ENCODE results near the gene ADGRA1.
"Not testable (repeated sequence)": the region's sequence is repeated elsewhere in the genome, so short reads cannot be mapped to it uniquely, and the experiment has no call there.

The ADGRA1 gene

DNA sequence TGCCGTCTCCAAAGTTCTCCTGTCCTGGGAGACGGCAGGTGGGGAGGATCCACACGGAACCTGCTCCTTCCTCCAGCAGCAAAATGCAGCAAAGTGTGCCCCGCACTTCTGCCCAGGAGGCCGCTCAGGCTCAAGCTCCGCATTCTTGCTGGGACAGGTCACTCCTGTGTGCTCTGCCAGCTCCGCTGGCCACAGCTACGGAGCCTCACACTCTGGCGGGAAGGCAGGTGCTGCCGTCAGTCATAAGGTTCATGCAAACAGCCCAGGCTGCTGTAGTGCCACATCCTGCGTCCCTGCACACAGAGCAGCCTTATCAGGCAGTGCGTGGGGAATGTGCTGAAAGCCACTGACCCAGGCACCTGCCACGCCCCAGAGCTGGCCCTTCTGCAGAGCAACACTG lies 22.4 kb downstream of the ADGRA1 start:
- no peak overlapping the region for H3K4me3 ChIP-seq (ENCODE audit: low read depth, low read length)
- DNase-seq (ENCODE audit: low read depth, low spot score), result no peak
- TF ChIP-seq, protein P1, sequence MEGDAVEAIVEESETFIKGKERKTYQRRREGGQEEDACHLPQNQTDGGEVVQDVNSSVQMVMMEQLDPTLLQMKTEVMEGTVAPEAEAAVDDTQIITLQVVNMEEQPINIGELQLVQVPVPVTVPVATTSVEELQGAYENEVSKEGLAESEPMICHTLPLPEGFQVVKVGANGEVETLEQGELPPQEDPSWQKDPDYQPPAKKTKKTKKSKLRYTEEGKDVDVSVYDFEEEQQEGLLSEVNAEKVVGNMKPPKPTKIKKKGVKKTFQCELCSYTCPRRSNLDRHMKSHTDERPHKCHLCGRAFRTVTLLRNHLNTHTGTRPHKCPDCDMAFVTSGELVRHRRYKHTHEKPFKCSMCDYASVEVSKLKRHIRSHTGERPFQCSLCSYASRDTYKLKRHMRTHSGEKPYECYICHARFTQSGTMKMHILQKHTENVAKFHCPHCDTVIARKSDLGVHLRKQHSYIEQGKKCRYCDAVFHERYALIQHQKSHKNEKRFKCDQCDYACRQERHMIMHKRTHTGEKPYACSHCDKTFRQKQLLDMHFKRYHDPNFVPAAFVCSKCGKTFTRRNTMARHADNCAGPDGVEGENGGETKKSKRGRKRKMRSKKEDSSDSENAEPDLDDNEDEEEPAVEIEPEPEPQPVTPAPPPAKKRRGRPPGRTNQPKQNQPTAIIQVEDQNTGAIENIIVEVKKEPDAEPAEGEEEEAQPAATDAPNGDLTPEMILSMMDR (IDR thresholded peaks at IDR 0.05; ENCODE audit: insufficient read depth, low read length, missing control alignments), result no peak
- CTCF ChIA-PET, result no interaction called here
- POLR2A ChIA-PET, result no interaction called here

DNA sequence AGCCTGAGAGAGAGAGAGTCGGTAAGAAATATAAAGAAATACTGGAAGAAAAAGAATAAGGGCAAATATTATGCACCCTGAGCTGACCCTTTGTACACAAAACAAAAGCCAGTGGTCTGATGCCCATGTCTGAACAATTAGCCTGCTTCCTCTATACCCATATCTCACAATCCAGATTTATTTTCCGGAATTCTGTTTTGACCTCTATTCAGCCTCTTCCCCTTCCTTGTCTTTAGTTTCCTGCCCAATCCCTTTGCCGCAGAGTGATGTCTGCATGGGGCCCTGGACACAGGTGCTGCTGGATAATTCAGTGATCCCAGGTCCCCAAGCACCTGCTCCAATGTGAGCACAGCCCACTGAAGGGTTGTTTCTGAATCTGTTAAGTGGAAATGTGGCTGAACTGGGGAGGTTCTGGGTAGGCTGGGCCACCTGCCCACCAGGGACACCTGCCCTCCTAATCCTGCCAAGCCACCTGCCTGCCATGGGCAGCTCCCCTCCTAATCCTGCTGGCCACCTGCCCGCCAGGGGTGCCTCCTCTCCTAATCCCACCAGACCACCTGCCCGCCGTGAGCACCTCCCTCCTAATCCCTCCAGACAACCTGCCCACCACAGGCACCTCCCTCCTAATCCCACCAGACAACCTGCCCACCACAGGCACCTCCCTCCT lies 23.0 kb downstream of the ADGRA1 start:
- POLR2A ChIA-PET, result no interaction called here
- no peak overlapping the region for H3K4me3 ChIP-seq (ENCODE audit: low read depth, low read length)
- DNase-seq (ENCODE audit: low read depth, low spot score), result no peak
- CTCF ChIA-PET, result no interaction called here
- TF ChIP-seq, protein P1 (IDR thresholded peaks at IDR 0.05; ENCODE audit: insufficient read depth, low read length, missing control alignments), result no peak

DNA sequence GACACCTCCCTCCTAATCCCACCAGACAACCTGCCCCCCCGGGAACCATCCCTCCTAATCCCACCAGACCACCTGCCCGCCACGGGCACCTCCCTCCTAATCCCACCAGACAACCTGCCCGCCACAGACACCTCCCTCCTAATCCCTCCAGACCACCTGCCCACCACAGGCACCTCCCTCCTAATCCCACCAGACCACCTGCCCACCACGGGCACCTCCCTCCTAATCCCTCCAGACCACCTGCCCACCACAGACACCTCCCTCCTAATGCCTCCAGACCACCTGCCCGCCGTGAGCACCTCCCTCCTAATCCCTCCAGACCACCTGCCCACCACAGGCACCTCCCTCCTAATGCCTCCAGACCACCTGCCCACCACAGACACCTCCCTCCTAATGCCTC lies 23.9 kb downstream of the ADGRA1 start:
- POLR2A ChIA-PET; H3K4me3 ChIP-seq (ENCODE audit: low read depth, low read length); CTCF ChIA-PET; DNase-seq (ENCODE audit: low read depth, low spot score): not testable (repeated sequence)

DNA sequence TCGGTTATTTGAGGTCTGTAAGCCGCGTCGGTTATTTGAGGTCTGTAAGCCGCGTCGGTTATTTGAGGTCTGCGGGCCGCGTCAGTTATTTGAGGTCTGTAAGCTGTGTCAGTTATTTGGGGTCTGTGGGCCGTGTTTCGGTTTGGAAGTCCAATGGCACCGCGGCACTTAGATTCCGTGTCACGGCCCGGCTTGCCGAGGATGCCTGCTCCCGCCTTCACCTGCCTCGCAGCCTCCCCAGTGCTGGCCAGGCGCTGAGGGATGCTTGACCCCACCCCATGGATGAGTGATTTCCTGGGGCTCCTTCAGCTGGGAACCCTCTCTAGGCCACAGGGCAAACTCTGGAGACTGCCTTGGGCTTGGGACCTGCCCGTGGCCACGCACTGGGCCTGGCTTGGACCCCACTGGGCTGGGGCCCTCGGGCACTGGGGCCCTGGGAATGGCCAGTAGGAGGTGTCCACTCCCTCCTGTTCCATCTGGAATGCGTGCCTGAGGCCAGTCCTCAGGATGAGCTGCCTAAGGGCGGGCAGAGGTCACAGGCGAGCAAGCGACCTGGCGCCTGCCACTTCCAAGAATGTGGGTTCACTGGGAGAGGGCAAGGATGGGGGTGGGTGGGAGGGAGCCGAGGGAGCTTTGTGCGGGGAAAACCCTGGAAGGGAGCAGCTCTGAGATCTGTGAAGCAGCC lies 25.6 kb downstream of the ADGRA1 start:
- POLR2A ChIA-PET, result no interaction called here
- DNase-seq (ENCODE audit: low read depth, low spot score), result no peak
- TF ChIP-seq, protein P1 (IDR thresholded peaks at IDR 0.05; ENCODE audit: insufficient read depth, low read length, missing control alignments), result no peak
- CTCF ChIA-PET, result interaction anchor here (0.6 kb wide), 1 partner anchor 443 kb away, joined by 3 read pairs; no protein-coding TSS in a partner anchor
- H3K4me3 ChIP-seq (ENCODE audit: low read depth, low read length), result no peak overlapping the region

DNA sequence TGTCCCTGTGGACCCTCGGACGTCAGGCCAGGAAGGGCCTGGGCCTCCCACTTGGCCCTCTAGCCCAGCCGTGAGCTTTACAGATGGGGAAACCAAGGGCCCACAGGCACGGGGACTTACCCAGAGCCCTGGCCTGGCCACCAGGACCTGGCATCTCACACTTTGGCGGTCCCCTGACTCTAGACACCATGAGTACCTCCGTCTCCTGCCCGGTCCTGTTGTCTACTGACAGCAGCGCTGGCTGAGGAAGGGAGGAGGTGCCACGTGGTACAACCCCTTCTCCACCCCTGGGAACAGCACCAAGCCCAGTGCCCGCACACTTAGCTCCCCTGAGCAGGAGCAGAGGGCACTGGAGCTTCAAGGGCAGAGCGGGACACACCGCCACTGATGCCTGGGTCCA lies 26.1 kb downstream of the ADGRA1 start:
- CTCF ChIA-PET, result no interaction called here
- TF ChIP-seq, protein P1 (IDR thresholded peaks at IDR 0.05; ENCODE audit: insufficient read depth, low read length, missing control alignments), result no peak

DNA sequence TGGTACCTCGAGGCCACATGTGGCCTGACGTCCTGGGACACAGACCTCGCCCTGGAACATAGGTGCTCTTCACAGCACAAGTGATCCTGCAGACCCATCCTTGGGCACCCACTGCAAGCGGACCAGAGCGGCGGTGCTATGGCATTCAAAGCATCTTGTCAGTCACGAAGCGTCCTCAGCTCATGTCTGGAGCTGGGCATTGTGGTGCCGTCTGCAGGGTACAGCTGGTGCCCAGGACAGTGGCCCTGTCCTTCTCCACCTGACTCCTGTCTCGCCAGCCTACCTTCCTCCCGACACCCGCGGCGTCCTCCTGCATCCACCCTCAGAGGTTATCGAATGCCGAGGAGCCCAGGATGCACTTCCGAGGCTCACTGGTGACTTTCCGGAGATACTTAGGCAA lies 26.5 kb downstream of the ADGRA1 start:
- no peak for DNase-seq (ENCODE audit: low read depth, low spot score)
- no peak overlapping the region for H3K4me3 ChIP-seq (ENCODE audit: low read depth, low read length)
- TF ChIP-seq, protein P1 (IDR thresholded peaks at IDR 0.05; ENCODE audit: insufficient read depth, low read length, missing control alignments), result no peak
- CTCF ChIA-PET, result no interaction called here
- POLR2A ChIA-PET, result no interaction called here

More for the DNA sequence above, 26.1 kb downstream of the ADGRA1 start:
- POLR2A ChIA-PET, result no interaction called here
- H3K4me3 ChIP-seq (ENCODE audit: low read depth, low read length), result no peak overlapping the region
- DNase-seq (ENCODE audit: low read depth, low spot score), result no peak

Data from AG04449 (cell line).